Erythroblast (primary cell): ENCODE measurements around the gene NOBOX.

ENCODE experiments used
- GATA1 ChIP-seq: IDR thresholded peaks from 2 replicates; pipeline ENCODE4 v1.6.1; 2011; ENCODE audit warnings: low read depth, mild to moderate bottlenecking, control low read depth, low read length, moderate library complexity
- POLR2A ChIP-seq: IDR thresholded peaks from 2 replicates; pipeline ENCODE4 v1.6.1; 2011; ENCODE audit warnings: mild to moderate bottlenecking, low read length

DNA sequence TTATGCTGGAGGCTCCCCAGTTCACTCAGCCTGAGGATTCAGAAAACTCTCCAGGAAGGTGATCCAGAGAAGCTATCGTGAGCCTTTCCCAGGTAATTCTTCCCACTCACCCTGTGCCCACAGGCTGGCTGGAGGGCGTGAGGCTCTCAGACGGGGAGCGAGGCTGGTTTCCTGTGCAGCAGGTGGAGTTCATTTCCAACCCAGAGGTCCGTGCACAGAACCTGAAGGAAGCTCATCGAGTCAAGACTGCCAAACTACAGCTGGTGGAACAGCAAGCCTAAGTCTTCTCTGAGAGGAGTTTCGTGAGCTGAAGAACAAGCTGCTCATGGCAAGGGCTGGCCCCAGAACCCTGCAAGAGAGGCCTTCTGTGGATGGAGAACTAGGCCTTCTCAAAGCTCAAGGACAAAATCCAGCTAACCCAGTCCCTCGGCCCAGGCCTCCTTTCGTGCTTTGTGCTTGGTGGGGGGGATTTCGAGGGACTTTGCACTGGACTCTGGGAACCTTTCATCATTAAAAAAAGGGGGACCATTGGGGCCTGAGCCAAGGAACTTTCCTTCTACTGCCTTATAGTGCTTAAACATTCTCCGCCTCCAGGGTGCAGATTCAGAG, 23.6 kb downstream of the NOBOX start:
- TF ChIP-seq POLR2A, result no peak
- TF ChIP-seq GATA1, result no peak
